GM19035 (cell line): ENCODE data around the gene FRMD8.

Source experiments
- ATAC-seq: cut with Tn5 transposase; IDR thresholded peaks from one replicate; pipeline ENCODE4 v1.9.1; 2021; ENCODE audit not compliant: unreplicated experiment

Gene FRMD8

DNA sequence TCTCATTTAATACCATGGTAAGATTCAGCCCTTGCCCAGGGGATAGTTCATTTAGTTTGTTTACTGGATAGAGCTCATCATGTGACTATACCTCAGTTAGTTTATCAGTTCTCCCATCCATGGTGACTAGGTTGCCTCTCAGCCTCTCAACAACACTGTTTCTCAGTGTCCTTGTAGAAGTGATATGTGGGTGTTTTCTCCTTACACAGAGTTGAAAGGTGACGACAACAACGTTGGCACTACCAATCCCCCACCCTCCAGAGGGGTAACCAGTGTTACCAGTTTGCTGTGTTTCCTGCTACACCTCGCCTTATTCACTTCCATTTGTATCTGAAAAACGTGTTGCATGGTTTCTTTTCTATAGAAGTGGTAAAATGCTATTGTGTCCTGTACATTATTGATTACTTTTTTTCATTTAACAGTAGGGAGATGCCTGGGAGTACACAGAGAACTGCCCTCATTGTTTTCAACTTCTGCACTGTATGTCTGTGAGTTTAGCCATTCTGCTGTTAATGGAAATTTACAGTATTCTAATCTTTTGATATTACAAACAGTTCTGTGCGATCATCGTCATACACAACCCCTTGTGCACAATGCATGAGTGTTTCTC, 47.7 kb downstream of the FRMD8 start:
- no peak for ATAC-seq

GRCh38 chr11:65434667-65435410, 48.4 kb downstream of the FRMD8 start:
- no peak for ATAC-seq

GRCh38 chr11:65435411-65435931, 49.0 kb downstream of the FRMD8 start:
- ATAC-seq, result no peak

DNA sequence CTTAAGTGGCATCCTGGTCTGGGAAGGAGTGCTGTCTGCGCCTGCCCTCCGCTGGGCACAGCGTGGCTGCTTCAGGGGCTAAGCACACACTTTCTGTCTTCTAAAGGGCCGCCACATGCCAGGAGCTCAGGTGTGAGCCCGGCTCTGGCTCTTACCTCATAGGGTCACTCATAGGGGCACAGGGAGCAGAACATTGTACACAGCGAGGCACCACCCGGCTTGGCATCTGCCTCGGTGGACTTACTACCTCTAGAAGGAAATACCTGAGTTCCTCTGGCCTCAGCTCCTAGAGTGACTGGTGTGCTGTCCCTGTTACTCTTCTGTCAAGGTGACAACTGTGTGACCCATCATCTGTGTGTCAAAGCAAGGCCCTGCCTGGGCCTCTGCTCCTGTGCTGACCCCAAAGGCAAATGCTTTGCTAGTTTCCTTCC, 49.6 kb downstream of the FRMD8 start:
- no peak for ATAC-seq

DNA sequence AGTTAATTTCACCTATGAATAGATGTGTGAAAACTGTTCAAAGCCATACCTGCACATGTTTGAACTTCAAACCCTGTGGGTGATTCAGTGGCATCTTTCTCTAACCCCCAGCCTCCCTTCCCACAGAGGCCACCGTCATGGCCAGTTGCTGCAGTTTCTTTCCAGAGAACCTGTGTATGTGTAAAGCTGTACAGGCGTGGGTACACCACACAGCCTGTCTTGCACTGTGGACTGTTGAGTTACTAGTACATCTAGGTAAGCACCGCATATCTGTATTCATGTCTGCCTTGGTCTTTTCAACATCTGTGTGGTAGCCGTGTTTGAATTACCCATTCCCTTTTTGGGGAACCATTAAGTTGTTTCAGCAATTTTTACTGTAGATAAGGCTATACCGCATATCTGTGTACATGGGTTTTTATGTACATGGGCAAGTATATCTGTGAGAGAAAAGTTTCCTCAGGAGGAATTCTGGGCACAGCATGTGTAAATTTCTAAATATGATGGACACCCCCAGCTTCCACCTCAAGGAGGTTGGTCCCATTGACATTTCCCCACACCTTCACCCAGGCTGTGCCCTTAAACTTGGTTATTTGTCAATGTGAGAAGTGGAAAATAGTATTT, 50.1 kb downstream of the FRMD8 start:
- ATAC-seq, result no peak

DNA sequence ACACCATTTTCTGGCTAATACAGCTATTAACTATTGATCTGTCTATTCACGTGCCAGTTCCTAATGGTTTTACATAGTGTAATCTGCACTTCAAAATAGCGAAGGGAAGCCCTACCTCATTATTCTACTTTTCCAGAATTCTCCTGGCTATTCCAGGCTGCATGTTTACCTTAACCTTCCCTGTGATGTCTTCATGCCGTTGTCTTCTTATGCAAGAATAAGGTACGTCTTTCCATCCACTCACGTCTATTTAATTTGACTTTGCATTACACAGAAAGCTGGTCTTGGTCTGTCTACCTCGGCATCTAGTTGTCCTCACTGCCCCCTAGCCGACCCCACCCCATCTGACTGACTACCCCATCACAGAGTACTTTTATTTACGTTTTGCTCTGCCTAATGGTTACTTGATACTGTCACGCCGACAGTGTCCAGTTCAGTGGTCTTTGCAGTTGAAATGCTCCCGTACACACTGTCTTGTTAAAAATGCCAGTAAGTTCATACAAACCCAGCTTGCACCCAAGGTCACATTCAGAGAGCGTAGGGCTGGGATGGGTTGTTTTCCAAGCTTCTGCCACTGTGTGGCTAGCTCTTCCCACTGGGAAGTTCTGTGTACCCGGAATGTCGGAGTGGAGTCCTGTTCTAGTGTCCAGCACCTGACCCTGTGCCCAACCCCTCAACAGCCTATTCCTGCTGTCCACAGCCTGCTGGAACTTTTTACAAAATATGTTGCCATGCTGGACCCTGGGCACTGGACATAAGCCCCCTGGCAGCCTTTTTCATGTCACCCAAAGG, 51.2 kb downstream of the FRMD8 start:
- ATAC-seq, result no peak

DNA sequence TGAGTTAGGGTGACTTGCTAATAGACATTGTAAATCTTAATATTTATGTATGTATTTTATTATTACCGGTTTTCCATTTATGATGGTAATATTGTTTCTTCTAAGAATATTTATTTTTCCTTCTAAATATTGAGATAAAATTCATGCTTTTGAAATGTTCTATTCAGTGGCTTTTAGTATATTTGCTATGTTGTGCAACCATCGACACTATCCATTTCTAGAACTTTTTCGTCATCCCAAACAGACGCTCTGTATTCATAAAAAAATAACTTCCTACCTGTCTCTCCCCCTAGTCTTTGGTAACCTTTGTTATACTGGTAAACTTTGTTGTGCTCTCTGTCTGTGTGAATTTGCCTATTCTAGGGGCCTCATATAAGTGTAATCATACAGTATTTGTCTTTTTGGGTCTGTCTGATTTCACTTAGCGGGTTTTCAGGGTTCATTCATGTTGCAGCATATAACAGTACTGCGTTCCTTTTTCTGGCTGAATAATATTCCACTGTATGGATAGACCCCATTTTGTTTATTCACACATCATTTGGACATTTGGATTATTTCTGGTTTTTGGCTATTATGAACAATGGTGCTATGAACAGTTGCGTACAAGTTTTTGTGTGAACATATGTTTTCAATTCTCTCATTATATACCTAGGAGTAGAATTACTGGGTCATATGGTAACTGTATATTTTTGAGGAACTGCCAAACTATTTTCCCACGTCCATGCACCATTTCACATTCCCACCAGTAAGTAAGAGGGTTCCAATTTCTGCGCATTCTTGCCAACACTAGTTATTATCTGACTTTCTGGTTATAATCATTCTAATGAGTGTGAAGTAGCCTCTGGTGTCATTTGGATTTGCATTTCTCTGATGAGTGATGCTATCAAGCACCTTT, 52.1 kb downstream of the FRMD8 start:
- no peak for ATAC-seq

DNA sequence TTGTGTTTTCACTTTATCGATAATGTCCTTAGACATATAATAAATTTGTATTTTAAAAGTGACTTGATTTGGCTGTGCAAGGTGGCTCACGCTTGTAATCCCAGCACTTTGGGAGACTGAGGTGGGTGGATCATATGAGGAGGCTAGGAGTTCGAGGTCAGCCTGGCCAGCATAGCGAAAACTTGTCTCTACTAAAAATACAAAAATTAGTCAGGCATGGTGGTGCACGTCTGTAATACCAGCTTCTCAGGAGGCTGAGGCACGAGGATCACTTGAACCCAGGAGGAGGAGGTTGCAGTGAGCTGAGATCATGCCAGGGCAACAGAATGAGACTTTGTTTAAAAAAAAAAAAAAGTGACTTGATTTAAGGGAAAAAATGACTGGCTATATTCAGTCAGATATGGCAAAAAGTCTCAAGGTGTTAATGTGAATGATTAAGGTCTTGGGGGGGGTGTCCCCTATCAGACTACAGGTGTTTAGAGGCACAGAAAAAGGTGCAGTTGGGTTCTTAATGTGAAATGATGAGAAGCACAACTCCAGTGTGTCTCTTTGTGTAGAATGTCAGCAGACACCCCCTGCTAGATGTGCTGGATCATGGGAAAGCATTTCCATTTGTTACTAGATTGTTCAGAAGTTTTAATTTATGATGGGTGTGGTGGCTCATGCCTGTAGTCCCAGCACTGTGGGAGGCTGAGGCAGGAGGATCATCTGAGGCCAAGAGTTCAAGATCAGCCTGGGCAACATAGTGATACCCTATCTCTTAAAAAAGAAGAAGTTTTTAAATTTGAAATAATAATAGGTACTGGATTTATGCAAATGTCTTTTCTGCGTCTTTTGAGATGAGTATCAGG, 53.1 kb downstream of the FRMD8 start:
- ATAC-seq, result no peak

DNA sequence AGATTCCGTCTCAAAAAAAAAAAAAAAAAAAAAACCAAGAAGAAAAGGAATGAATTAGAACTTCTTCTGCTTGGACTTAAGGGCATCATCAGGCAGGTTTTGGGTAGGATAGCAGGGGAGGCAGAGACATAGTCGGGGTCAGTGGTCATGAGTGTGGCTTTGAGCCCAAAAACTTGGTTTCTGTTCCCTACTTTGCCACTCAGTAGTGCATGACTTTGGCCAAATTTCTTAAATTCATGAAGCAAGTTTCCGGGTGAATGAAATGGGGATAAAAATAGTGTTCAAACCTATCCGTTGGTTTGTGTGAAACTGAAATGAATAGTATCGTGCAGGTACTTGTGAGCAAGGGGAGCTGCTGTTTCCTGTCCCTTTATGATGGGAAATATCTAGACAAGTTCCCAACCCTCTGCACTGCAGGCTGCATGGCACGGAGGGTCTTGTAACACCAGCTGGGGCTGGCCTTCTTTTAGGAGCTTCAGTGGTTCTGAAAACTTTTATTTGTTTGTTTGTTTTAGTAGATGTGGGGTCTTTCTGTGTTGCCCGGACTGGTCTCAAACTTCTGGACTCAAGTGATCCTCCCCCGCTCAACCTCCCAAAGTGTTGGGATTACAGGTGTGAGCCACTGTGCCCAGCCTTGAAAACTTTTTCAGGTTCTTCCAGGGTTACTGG, 54.5 kb downstream of the FRMD8 start:
- peak; percentile 55 for ATAC-seq

DNA sequence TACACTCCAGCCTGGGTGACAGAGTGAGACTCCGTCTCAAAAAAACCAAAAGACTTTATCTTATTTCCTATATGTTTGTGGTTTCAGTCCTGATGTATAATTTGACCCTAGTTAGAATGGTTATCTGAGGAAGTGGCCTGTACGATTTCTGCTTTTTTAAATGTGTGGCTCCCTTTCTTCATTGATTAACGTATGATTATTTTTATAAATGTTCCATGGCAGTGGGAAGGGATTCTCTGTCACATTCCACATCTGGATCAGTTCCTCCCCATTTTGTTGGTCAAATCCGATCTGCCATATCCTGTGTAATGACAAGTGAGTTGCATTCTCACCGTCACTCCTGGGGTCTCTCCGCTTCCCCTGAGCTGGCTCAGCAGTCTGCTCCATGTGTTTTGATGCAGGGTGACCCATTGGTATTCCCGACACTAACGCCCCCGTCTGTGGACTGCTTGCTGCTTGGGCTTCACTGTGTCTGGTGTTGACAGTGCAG, 56.5 kb downstream of the FRMD8 start:
- no peak for ATAC-seq

DNA sequence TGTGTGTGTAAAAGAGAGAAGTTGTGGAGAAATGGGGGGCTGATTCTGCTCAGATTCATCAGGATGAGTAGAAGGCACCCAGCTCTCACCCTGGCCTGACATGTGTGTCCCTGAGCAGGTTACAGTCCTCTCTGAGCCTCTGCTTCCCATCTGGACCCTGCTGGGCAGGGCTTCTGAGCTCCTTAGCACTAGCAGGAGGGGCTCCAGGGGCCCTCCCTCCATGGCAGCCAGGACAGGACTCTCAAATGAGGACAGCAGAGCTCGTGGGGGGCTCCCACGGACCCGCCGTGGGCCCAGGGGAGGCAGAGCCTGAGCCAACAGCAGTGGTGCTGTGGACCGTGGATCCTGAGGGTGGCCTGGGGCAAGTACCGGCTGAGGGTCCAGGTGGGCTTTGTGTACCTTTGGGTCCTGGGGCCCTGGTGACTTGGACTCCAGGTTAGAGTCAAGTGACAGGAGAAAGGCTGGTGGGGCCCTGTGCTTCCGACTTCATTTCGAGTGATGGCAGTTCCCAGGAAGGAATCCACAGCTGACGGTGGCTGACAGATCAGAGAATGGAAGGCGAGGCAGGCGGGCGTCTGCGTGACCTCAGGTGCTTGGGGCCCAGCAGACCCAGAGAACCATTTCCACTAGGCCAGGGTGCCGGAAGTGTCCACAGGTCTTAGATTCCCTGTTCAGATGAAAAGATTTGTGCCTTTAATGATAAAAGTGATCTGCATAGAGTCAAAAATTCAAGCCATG, 58.0 kb downstream of the FRMD8 start:
- ATAC-seq, result no peak

DNA sequence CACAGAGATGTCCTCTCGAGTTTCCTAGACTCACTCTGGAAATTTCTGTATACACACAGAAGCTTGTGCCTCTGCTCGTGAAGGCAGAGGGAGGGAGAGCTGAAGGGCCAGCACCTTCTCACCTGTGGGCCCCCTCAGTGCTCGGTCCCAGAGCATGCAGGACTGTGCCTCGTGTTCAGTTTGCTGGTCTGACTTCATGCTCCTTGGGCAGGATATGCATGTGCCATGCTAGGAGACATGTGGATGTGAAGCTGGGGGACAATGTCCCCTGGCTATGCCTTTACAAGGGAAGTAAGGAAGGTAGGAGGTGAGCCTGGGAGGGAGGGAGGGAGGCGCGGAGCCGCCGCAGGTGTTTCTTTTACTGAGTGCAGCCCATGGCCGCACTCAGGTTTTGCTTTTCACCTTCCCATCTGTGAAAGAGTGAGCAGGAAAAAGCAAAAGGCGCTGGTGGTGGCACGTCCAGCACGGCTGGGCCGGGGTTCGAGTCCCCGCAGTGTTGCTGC, 58.7 kb downstream of the FRMD8 start:
- no peak for ATAC-seq

DNA sequence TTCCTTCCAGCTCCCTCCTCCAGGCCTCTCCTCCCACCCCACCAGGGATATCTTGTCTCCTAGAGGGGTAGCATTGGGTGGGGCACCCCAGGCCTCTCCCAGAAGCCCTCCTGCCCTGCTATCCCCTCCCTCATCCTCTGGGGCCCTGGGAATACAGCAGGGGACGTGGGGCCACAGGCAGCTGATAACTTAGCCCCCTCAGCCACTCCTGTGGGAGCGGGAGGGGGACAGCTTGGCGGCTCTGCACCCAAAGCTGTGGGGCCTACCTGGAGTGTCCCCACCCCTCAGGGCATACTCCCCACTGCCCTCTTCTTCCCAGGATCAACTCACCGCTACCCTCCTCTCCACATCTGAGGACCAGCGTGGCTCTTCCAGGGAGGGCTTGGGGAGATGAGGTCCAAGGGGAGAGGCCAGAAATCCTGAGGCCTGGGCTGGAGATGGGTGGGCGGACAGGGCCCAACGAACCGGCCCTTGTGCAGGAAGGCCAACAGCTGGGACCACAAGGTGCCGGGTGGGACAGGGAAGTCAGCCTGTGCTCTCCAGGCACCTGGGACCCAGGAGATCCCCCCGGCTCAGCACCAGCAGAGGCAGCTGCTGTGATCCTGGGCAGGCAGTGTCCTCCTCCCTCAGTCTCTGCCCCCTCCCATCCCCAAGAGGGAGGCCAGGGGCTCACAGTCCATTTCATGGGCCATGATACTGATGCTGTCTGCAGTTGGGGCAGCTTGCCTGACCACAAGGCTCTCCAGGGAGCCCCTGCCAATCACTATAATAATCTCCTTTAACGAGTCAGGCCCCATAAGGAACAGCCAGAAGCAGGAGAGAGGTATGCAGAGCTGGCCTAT, 59.4 kb downstream of the FRMD8 start:
- no peak for ATAC-seq

GRCh38 chr11:65446446-65447277, 60.2 kb downstream of the FRMD8 start:
- ATAC-seq, result no peak

DNA sequence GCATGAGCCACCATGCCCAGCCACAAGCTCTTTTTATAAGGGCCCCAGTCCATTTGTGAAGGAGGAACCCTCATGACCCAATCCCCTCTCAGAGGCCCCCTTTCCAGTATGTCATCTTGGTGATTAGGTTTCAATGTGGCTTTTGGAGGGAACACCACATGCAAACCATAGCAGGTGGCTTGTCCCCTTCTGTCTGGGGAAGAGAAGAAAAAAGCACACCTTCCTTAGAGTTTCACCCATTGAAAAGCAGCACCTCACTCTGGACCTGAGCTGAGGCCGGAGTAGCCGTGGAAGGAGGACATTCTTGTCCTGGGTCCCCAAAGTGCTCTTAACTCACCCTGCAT, 61.6 kb downstream of the FRMD8 start:
- no peak for ATAC-seq

GRCh38 chr11:65448418-65449105, 62.1 kb downstream of the FRMD8 start:
- ATAC-seq, result no peak
